ENCODE results near the gene SEC62.

DNA sequence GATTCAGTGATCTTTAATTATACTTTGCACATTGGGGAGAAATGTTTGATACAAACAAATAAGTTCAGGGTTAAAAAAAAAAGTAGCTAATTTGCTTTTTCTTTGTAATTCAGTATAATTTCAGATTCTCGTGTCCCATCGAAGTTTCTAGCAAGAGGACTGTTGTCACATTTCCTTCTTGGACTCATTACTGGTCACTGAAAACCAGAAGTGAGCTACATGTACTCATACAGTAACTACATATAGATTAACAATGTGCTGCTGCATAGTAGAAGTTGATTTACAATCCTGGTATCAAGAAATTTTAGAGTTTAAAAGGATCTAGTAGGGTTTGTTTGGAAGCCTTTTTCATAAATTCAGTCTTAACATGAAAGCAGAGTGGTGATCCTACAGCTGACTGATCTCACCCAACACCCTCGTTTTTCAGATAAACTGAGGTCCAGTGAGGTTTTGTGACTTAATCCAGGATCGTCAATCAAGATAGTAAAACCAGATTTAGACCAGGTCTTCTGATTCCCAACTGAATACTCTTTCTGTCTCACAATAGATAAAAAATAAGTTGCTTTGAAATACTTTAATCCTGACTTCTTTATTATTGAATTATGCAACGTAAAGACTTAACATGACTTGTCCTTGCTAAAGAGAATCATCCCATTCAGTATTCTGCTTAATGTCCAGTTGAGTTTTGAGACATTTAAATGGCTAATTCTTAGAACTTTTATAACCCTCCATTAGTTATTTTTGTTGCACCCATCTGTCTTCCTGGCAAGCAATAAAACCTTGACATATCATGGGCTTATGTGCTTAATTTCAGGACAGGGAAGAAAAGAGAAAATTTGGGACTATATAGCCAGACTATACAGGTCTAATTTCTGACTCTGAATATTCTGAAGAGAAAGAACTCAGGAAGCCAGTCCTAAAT lies 2.8 kb downstream of the SEC62 start:
- TF ChIP-seq, protein P1, sequence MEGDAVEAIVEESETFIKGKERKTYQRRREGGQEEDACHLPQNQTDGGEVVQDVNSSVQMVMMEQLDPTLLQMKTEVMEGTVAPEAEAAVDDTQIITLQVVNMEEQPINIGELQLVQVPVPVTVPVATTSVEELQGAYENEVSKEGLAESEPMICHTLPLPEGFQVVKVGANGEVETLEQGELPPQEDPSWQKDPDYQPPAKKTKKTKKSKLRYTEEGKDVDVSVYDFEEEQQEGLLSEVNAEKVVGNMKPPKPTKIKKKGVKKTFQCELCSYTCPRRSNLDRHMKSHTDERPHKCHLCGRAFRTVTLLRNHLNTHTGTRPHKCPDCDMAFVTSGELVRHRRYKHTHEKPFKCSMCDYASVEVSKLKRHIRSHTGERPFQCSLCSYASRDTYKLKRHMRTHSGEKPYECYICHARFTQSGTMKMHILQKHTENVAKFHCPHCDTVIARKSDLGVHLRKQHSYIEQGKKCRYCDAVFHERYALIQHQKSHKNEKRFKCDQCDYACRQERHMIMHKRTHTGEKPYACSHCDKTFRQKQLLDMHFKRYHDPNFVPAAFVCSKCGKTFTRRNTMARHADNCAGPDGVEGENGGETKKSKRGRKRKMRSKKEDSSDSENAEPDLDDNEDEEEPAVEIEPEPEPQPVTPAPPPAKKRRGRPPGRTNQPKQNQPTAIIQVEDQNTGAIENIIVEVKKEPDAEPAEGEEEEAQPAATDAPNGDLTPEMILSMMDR (conservative IDR thresholded peaks at IDR 0.05 in 1 of 2, IDR thresholded peaks at IDR 0.05 in 1 of 2; ENCODE audit: extremely low read depth in 1 of 2, insufficient read depth in 1 of 2, low read depth in 1 of 2, low read length in 2 of 2) = no peak
- TF ChIP-seq EZH2 (IDR thresholded peaks at IDR 0.05; ENCODE audit: borderline replicate concordance, low read length) = no peak

All from mammary epithelial cell (primary cell).